ENCODE data around the gene ANKRD13A. TPM values are rescaled to one million over a fixed set of nuclear protein-coding genes. Genes with fewer than 3 reads are reported as not detected.

Gene ANKRD13A
- total and polyA plus RNA-seq, 2 experiments from 2014 or later, result 5.7 to 25.6 TPM

DNA sequence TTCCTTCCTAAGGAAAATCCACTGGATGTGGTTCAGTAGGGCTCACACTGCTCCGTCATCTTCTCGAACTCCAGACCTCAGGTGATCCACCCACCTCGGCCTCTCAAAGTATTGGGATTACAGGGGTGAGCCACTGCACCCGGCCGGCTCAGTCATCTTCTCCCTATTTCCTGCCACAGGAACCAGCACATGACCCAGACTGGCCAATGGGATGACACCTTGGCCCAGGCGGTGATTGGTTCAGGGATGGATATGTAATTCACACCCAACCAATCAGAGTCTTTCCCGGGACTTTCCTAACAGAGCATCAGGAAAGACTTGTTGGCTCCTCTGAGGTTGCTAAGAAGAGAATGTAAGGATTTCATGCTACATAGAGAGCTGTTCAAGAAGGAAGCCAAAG lies 68.3 kb downstream of the ANKRD13A start:
- Histone ChIP-seq H3K27me3 (ENCODE audit: insufficient read depth) (no peaks in the 10 kb centered on the region), H3K4me1 (ENCODE audit: insufficient read depth) (no peaks in the 10 kb centered on the region), H2AFZ (no peak overlapping the region), H3K27ac (ENCODE audit: low read depth) (no peak overlapping the region), H3F3A (replicated peaks; ENCODE audit: low read depth) (no peaks in the 10 kb centered on the region), H3K4me2 (no peak overlapping the region), H3K9me2 (ENCODE audit: insufficient read depth) (0 out of 2 replicates have a peak, but pooled peaks cover 7% of the 10 kb centered on the region), H3K4me3 (no peak overlapping the region), H3K79me2 (replicated peaks; ENCODE audit: insufficient read depth) (no peaks in the 10 kb centered on the region), H3K36me3 (ENCODE audit: insufficient read depth) (no peaks in the 10 kb centered on the region), H4K20me1 (replicated peaks; ENCODE audit: insufficient read depth) (no peaks in the 10 kb centered on the region)
- Mint-ChIP-seq H3K36me3 (ENCODE audit: low read depth) (no peaks in the 10 kb centered on the region), H3K4me3 (no peak overlapping the region), H3K27ac (no peak overlapping the region), H3K4me1 (no peaks in the 10 kb centered on the region), H3K9me3 (peaks cover 7% of the 10 kb centered on the region; the same call in 2 of the 3 replicates), H3K27me3 (ENCODE audit: insufficient read depth, low read depth, poor library complexity) (peaks cover 10% of the 10 kb centered on the region)
- DNase-seq (ENCODE audit: low spot score), result no peak
- no peak for ATAC-seq
- TF ChIP-seq ZNF331 (CRISPR knock-in tag; IDR thresholded peaks at IDR 0.05; ENCODE audit: low read depth) (no peak), STAT1 (IDR thresholded peaks at IDR 0.05; ENCODE audit: unreplicated experiment) (no peak), NANOG (IDR thresholded peaks at IDR 0.05; ENCODE audit: borderline replicate concordance) (no peak), POLR2AphosphoS5 (IDR thresholded peaks at IDR 0.05; ENCODE audit: low read depth) (no peak), EZH2 (IDR thresholded peaks at IDR 0.05; ENCODE audit: low read depth, unreplicated experiment) (no peak), EZH2phosphoT487 (IDR thresholded peaks at IDR 0.05; ENCODE audit: unreplicated experiment) (no peak), ZNF114 (CRISPR knock-in tag; IDR thresholded peaks at IDR 0.05) (no peak), CREB1 (CRISPR knock-in tag; IDR thresholded peaks at IDR 0.05; ENCODE audit: low read depth) (no peak), JUNB (IDR thresholded peaks at IDR 0.05; ENCODE audit: unreplicated experiment) (no peak)
- TF ChIP-seq, protein P1, sequence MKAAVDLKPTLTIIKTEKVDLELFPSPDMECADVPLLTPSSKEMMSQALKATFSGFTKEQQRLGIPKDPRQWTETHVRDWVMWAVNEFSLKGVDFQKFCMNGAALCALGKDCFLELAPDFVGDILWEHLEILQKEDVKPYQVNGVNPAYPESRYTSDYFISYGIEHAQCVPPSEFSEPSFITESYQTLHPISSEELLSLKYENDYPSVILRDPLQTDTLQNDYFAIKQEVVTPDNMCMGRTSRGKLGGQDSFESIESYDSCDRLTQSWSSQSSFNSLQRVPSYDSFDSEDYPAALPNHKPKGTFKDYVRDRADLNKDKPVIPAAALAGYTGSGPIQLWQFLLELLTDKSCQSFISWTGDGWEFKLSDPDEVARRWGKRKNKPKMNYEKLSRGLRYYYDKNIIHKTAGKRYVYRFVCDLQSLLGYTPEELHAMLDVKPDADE (IDR thresholded peaks at IDR 0.05), result no peak
- TF ChIP-seq, protein P2, sequence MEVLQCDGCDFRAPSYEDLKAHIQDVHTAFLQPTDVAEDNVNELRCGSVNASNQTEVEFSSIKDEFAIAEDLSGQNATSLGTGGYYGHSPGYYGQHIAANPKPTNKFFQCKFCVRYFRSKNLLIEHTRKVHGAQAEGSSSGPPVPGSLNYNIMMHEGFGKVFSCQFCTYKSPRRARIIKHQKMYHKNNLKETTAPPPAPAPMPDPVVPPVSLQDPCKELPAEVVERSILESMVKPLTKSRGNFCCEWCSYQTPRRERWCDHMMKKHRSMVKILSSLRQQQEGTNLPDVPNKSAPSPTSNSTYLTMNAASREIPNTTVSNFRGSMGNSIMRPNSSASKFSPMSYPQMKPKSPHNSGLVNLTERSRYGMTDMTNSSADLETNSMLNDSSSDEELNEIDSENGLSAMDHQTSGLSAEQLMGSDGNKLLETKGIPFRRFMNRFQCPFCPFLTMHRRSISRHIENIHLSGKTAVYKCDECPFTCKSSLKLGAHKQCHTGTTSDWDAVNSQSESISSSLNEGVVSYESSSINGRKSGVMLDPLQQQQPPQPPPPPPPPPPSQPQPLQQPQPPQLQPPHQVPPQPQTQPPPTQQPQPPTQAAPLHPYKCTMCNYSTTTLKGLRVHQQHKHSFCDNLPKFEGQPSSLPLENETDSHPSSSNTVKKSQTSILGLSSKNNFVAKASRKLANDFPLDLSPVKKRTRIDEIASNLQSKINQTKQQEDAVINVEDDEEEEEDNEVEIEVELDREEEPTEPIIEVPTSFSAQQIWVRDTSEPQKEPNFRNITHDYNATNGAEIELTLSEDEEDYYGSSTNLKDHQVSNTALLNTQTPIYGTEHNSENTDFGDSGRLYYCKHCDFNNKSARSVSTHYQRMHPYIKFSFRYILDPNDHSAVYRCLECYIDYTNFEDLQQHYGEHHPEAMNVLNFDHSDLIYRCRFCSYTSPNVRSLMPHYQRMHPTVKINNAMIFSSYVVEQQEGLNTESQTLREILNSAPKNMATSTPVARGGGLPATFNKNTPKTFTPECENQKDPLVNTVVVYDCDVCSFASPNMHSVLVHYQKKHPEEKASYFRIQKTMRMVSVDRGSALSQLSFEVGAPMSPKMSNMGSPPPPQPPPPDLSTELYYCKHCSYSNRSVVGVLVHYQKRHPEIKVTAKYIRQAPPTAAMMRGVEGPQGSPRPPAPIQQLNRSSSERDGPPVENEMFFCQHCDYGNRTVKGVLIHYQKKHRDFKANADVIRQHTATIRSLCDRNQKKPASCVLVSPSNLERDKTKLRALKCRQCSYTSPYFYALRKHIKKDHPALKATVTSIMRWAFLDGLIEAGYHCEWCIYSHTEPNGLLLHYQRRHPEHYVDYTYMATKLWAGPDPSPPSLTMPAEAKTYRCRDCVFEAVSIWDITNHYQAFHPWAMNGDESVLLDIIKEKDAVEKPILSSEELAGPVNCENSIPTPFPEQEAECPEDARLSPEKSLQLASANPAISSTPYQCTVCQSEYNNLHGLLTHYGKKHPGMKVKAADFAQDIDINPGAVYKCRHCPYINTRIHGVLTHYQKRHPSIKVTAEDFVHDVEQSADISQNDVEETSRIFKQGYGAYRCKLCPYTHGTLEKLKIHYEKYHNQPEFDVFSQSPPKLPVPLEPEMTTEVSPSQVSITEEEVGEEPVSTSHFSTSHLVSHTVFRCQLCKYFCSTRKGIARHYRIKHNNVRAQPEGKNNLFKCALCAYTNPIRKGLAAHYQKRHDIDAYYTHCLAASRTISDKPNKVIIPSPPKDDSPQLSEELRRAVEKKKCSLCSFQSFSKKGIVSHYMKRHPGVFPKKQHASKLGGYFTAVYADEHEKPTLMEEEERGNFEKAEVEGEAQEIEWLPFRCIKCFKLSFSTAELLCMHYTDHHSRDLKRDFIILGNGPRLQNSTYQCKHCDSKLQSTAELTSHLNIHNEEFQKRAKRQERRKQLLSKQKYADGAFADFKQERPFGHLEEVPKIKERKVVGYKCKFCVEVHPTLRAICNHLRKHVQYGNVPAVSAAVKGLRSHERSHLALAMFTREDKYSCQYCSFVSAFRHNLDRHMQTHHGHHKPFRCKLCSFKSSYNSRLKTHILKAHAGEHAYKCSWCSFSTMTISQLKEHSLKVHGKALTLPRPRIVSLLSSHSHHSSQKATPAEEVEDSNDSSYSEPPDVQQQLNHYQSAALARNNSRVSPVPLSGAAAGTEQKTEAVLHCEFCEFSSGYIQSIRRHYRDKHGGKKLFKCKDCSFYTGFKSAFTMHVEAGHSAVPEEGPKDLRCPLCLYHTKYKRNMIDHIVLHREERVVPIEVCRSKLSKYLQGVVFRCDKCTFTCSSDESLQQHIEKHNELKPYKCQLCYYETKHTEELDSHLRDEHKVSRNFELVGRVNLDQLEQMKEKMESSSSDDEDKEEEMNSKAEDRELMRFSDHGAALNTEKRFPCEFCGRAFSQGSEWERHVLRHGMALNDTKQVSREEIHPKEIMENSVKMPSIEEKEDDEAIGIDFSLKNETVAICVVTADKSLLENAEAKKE (CRISPR knock-in tag; IDR thresholded peaks at IDR 0.05), result no peak
- TF ChIP-seq, protein P3, sequence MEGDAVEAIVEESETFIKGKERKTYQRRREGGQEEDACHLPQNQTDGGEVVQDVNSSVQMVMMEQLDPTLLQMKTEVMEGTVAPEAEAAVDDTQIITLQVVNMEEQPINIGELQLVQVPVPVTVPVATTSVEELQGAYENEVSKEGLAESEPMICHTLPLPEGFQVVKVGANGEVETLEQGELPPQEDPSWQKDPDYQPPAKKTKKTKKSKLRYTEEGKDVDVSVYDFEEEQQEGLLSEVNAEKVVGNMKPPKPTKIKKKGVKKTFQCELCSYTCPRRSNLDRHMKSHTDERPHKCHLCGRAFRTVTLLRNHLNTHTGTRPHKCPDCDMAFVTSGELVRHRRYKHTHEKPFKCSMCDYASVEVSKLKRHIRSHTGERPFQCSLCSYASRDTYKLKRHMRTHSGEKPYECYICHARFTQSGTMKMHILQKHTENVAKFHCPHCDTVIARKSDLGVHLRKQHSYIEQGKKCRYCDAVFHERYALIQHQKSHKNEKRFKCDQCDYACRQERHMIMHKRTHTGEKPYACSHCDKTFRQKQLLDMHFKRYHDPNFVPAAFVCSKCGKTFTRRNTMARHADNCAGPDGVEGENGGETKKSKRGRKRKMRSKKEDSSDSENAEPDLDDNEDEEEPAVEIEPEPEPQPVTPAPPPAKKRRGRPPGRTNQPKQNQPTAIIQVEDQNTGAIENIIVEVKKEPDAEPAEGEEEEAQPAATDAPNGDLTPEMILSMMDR (conservative IDR thresholded peaks at IDR 0.05; ENCODE audit: low read depth in 2 of 2), result no peak
- TF ChIP-seq, protein P4, sequence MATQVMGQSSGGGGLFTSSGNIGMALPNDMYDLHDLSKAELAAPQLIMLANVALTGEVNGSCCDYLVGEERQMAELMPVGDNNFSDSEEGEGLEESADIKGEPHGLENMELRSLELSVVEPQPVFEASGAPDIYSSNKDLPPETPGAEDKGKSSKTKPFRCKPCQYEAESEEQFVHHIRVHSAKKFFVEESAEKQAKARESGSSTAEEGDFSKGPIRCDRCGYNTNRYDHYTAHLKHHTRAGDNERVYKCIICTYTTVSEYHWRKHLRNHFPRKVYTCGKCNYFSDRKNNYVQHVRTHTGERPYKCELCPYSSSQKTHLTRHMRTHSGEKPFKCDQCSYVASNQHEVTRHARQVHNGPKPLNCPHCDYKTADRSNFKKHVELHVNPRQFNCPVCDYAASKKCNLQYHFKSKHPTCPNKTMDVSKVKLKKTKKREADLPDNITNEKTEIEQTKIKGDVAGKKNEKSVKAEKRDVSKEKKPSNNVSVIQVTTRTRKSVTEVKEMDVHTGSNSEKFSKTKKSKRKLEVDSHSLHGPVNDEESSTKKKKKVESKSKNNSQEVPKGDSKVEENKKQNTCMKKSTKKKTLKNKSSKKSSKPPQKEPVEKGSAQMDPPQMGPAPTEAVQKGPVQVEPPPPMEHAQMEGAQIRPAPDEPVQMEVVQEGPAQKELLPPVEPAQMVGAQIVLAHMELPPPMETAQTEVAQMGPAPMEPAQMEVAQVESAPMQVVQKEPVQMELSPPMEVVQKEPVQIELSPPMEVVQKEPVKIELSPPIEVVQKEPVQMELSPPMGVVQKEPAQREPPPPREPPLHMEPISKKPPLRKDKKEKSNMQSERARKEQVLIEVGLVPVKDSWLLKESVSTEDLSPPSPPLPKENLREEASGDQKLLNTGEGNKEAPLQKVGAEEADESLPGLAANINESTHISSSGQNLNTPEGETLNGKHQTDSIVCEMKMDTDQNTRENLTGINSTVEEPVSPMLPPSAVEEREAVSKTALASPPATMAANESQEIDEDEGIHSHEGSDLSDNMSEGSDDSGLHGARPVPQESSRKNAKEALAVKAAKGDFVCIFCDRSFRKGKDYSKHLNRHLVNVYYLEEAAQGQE (IDR thresholded peaks at IDR 0.05; ENCODE audit: unreplicated experiment), result no peak

Measured in GM23338 (cell line).